ENCODE measurements around the gene LRRN4CL.
"Not testable (repeated sequence)": the region's sequence is repeated elsewhere in the genome, so short reads cannot be mapped to it uniquely, and the experiment has no call there.

Gene LRRN4CL

GRCh38 chr11:62709247-62710000 lies 20.1 kb upstream of the LRRN4CL start:
- DNase-seq: peak; percentile 97

- DNase-seq: no peak
Measured at GRCh38 chr11:62708793-62709192, 19.5 kb upstream of the LRRN4CL start.

- DNase-seq: no peak
Measured at GRCh38 chr11:62708392-62708791, 19.1 kb upstream of the LRRN4CL start.

GRCh38 chr11:62707277-62707861 lies 18.0 kb upstream of the LRRN4CL start, which contains the start of the genes BSCL2 and GNG3:
BSCL2 (minus strand) TSS chr11:62707424; CDS start chr11:62707195, 229 bp downstream.
GNG3 (plus strand) TSS chr11:62707676; CDS start chr11:62708296, 620 bp downstream.
- no peak for DNase-seq

- no peak for DNase-seq
Measured at GRCh38 chr11:62706850-62707247, 17.5 kb upstream of the LRRN4CL start.

GRCh38 chr11:62705880-62706849 lies 16.8 kb upstream of the LRRN4CL start:
- DNase-seq: peak; percentile 85

- DNase-seq: no peak
Measured at GRCh38 chr11:62705413-62705812, 16.1 kb upstream of the LRRN4CL start.

GRCh38 chr11:62703921-62704320 lies 14.6 kb upstream of the LRRN4CL start:
- not testable (repeated sequence) for DNase-seq

GRCh38 chr11:62702246-62702645 lies 12.9 kb upstream of the LRRN4CL start:
- no peak for DNase-seq

GRCh38 chr11:62694455-62695167 lies 5.3 kb upstream of the LRRN4CL start:
- peak; percentile 33 for DNase-seq

GRCh38 chr11:62693624-62694023 lies 4.3 kb upstream of the LRRN4CL start:
- not testable (repeated sequence) for DNase-seq

GRCh38 chr11:62688491-62688890 lies 839 bp downstream of the LRRN4CL start:
- DNase-seq: no peak

GRCh38 chr11:62687508-62688396 lies 1.6 kb downstream of the LRRN4CL start:
- no peak for DNase-seq

GRCh38 chr11:62682518-62682917 lies 6.8 kb downstream of the LRRN4CL start:
- DNase-seq: no peak

GRCh38 chr11:62680825-62681240 lies 8.5 kb downstream of the LRRN4CL start:
- DNase-seq: peak; percentile 9

- DNase-seq: peak; percentile 79
Measured at GRCh38 chr11:62678770-62679696, 10.3 kb downstream of the LRRN4CL start, which contains the start of gene UBXN1. UBXN1 (minus strand) TSS chr11:62679073; CDS start chr11:62678923, 150 bp downstream.

- DNase-seq: no peak
Measured at GRCh38 chr11:62678433-62678769, 10.9 kb downstream of the LRRN4CL start.

GRCh38 chr11:62677714-62678113 lies 11.6 kb downstream of the LRRN4CL start:
- no peak for DNase-seq

GRCh38 chr11:62677156-62677555 lies 12.2 kb downstream of the LRRN4CL start:
- no peak for DNase-seq

- DNase-seq: no peak
Measured at GRCh38 chr11:62676698-62677097, 12.6 kb downstream of the LRRN4CL start.

Data from NCI-H2029 treated with DMSO at 0.1 percent for 48 hours (cell line).